GM12878 (cell line): ENCODE data around the gene P3H1. TPM values are rescaled to one million over a fixed set of nuclear protein-coding genes. Genes with fewer than 3 reads are reported as not detected.

Experiments used
- ATAC-seq: fragments of 200-7000 bp; cut with Tn5 transposase; 3 replicates; pipeline ENCODE4 v1.9.1; 2020; ENCODE audit warnings: mild to moderate bottlenecking, moderate library complexity
- BruUV-seq: library from RNA; stranded (reverse); fragments of 400-500 nt; replicated peaks from 2 replicates; lab custom pipeline; 2021; lab: Mats Ljungman, UMichigan
- CTCF ChIA-PET: fragments of 300-600 bp; sonication (Branson Sonifier 250); formaldehyde crosslinking; extraction: SDS; loops from one replicate; lab custom pipeline; 2021; ENCODE audit warnings: inconsistent platforms; lab: Yijun Ruan, JAX
- POLR2A ChIA-PET: fragments of 350-600 bp; formaldehyde crosslinking; extraction: SDS; loops from one replicate; lab custom pipeline; 2021; ENCODE audit warnings: inconsistent platforms; lab: Charles Lee
- RAD21 ChIA-PET: fragments of 300-600 bp; sonication (Branson Sonifier 250); formaldehyde crosslinking; loops from one replicate; lab custom pipeline; 2023; ENCODE audit warnings: antibody characterized with exemption; ENCODE audit not compliant: unreplicated experiment; lab: Charles Lee
- SMC1A ChIA-PET: fragments of 300-600 bp; sonication (Branson Sonifier 250); formaldehyde crosslinking; loops from one replicate; lab custom pipeline; 2023; ENCODE audit not compliant: unreplicated experiment, uncharacterized antibody; lab: Charles Lee
- DNase-seq: peaks from one replicate; pipeline ENCODE4 v3.0.0-alpha.2; 2011; ENCODE audit warnings: low read depth, low spot score
- FAIRE-seq: peaks from 3 replicates; lab custom pipeline; 2011; peaks lifted over from hg19 to GRCh38; lab: Jason Lieb, UNC
- H2AFZ ChIP-seq: 2 replicates; pipeline ENCODE4 v1.6.0; 2011; ENCODE audit warnings: low read depth, low read length, control low read depth; ENCODE audit not compliant: control insufficient read depth
- H3K27ac ChIP-seq: 2 replicates; pipeline ENCODE4 v1.5.1; 2011; ENCODE audit warnings: control low read depth; ENCODE audit not compliant: control insufficient read depth, insufficient read depth
- H3K27me3 ChIP-seq, 2 experiments: replicated peaks in 1 of 2; 2 replicates each; pipeline versions ENCODE4 v1.6.0 to v1.6.1; 2011; ENCODE audit warnings: low read length in 1 of 2; ENCODE audit not compliant: control insufficient read depth in 2 of 2, insufficient read depth in 2 of 2
- H3K36me3 ChIP-seq, 2 experiments: 2 replicates each; pipeline ENCODE4 v1.5.1; 2011; ENCODE audit warnings: low read length in 1 of 2; ENCODE audit not compliant: control insufficient read depth in 2 of 2, insufficient read depth in 2 of 2
- H3K4me1 ChIP-seq: 2 replicates; pipeline ENCODE4 v1.6.1; 2011; ENCODE audit warnings: mild to moderate bottlenecking, low read length, moderate library complexity, mixed read lengths; ENCODE audit not compliant: control insufficient read depth, insufficient read depth
- H3K4me2 ChIP-seq: 2 replicates; pipeline ENCODE4 v1.6.0; 2011; ENCODE audit warnings: control low read depth; ENCODE audit not compliant: control insufficient read depth, insufficient read depth
- H3K4me3 ChIP-seq: fragments of 200-600 bp; sonication (generic); 2 replicates; pipeline ENCODE4 v1.5.1; 2016
- H3K79me2 ChIP-seq: 2 replicates; pipeline ENCODE4 v1.6.0; 2011; ENCODE audit warnings: low read length; ENCODE audit not compliant: control insufficient read depth, insufficient read depth
- H3K9ac ChIP-seq: 2 replicates; pipeline ENCODE4 v1.8.0; 2011; ENCODE audit warnings: low read length, control low read depth, mixed read lengths; ENCODE audit not compliant: control insufficient read depth, insufficient read depth
- H3K9me3 ChIP-seq: replicated peaks from 3 replicates; pipeline ENCODE4 v1.5.1; 2011; ENCODE audit warnings: mild to moderate bottlenecking, low read length; ENCODE audit not compliant: control insufficient read depth, insufficient read depth
- H4K20me1 ChIP-seq: 2 replicates; pipeline ENCODE4 v1.6.0; 2011; ENCODE audit not compliant: control insufficient read depth, insufficient read depth
- CBX5 ChIP-seq: sonication (generic); IDR thresholded peaks from 2 replicates; pipeline ENCODE4 v1.6.1; 2016; ENCODE audit warnings: low read depth, moderate library complexity, mild to moderate bottlenecking, inconsistent platforms
- EGR1 ChIP-seq, 2 experiments: IDR thresholded peaks; 1 replicate in 1 of 2; 2 replicates in 1 of 2; pipeline ENCODE4 v1.6.1; 2011 to 2012; ENCODE audit warnings: low read depth in 2 of 2, low read length in 2 of 2, borderline replicate concordance in 1 of 2, mild to moderate bottlenecking in 1 of 2, moderate library complexity in 1 of 2
- ETV6 ChIP-seq, 2 experiments: fragments of 450-650 bp in 1 of 2; IDR thresholded peaks in 1 of 2; conservative IDR thresholded peaks in 1 of 2; 2 replicates each; pipeline ENCODE4 v1.6.1; 2014; ENCODE audit warnings: antibody characterized with exemption in 1 of 2, borderline replicate concordance in 1 of 2, low read depth in 1 of 2, mild to moderate bottlenecking in 1 of 2, moderate library complexity in 1 of 2
- LARP7 ChIP-seq: fragments of 450-650 bp; IDR thresholded peaks from 2 replicates; pipeline ENCODE4 v1.6.1; 2017; ENCODE audit warnings: mild to moderate bottlenecking
- POLR2AphosphoS5 ChIP-seq: IDR thresholded peaks from 2 replicates; pipeline ENCODE4 v1.6.1; 2011; ENCODE audit warnings: mild to moderate bottlenecking, low read length, inconsistent platforms
- ZNF622 ChIP-seq: fragments of 450-650 bp; IDR thresholded peaks from 2 replicates; pipeline ENCODE4 v1.6.1; 2017; ENCODE audit warnings: mild to moderate bottlenecking, inconsistent platforms
- WGBS: methylation state at CpG from one replicate; pipeline ENCODE4 v1.1.6; 2016; ENCODE audit warnings: low lambda C conversion rate; ENCODE audit not compliant: insufficient replicate concordance, insufficient coverage; ENCODE audit errors: missing lambda C conversion rate; 5-methylcytosine and 5-hydroxymethylcytosine counted together
- in situ Hi-C: fragments of 300-500 bp; cut with MboI; formaldehyde crosslinking; loops from 9 replicates; pipeline ENCODE4 v1.14.3; 2018; ENCODE audit warnings: mixed read lengths
- intact Hi-C: fragments of 100-400 bp; cut with micrococcal nuclease; formaldehyde crosslinking; loops from one replicate; pipeline ENCODE4 v1.14.2; 2022; ENCODE audit not compliant: unreplicated experiment
- polyA plus RNA-seq, 11 experiments: library from polyadenylated mRNA; depleted of rRNA in 4 of 11; unstranded in 6 of 11; stranded (reverse) in 5 of 11; fragments of >200 nt; fragmentation: Nextera tagmentation in 4 of 11; fragmentation: Illumina TruSeq in 1 of 11; extraction: Ambion mirVana in 4 of 11; extraction: Trizol in 1 of 11; gene quantifications; 1 replicate in 1 of 11; 2 replicates in 10 of 11; pipeline versions ENCODE4 v1.2.1 to v1.2.3, GENCODE V29; 2011 to 2016; ENCODE audit warnings: inconsistent platforms in 2 of 11, missing spikeins in 2 of 11, low read depth in 1 of 11
- total RNA-seq, 4 experiments: library from RNA; depleted of rRNA in 3 of 4; stranded (reverse); fragments of >200 nt in 3 of 4; fragmentation: Illumina TruSeq in 1 of 4; extraction: Trizol in 1 of 4; gene quantifications; 2 replicates each; pipeline versions ENCODE4 v1.2.1 to v1.2.3, GENCODE V29; 2013 to 2021
- TF ChIP-seq, protein P1 (sequence below): fragments of 450-650 bp; IDR thresholded peaks from 2 replicates; pipeline ENCODE4 v1.6.1; 2017; ENCODE audit warnings: antibody characterized with exemption, mild to moderate bottlenecking, moderate library complexity
- TF ChIP-seq, protein P2 (sequence below): fragments of 450-650 bp; formaldehyde crosslinking; IDR thresholded peaks from 2 replicates; pipeline ENCODE4 v1.4.0; 2022; ENCODE audit warnings: mild to moderate bottlenecking, moderate library complexity

Gene P3H1
- total and polyA plus RNA-seq, 10 of the 15 experiments (the other 5 are each of a cell fraction or from before 2014, with no cell fraction given) = 0.72 to 42.4 (median 26.0) TPM

DNA sequence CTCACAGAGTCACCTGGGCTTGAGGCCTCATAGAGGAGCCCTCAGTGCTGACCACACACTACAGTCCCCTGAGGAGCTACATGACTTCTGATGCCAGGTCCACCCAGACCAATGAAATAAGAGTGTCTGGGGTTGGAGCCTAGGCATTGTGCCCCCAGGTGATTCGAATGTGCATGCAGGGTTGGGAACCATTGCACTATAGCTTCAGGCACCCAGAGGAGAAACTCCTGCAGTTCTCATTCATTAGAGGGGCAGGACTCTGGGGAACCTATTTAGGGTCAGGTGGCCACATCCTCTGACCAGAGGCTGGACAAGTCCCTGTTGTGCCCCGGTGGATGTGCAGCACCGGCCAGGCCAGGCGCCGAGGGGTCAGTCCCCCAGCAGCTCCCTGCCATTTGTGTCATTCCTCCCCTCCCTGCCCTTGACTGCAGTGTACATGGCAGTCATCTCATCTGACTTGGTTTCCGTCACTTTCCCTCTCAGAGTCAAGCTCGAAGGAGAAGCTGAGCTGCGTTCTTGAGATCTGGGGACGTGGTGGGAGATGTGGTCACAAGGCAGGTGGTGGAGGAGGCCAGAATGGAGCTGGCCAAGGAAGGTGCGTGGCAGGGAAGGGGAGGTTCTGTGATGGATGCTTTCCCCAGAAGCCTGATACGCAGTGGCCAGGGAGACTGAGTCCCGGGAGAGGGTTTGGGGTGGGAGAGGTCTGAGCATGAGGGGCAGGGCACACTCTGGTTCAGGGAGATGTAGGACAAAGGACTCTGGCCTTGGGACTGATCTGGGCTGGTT is 33.2 kb downstream of the P3H1 start:
- Histone ChIP-seq H3K27me3 (no peaks in the 10 kb centered on the region), H3K4me3 (no peak overlapping the region), H3K9me3 (no peaks in the 10 kb centered on the region), H2AFZ (no peak overlapping the region), H3K4me1 (peaks cover 11% of the 10 kb centered on the region), H4K20me1 (no peaks in the 10 kb centered on the region), H3K9ac (no peak overlapping the region), H3K27ac (no peak overlapping the region), H3K79me2 (no peaks in the 10 kb centered on the region), H3K36me3 (no peaks in the 10 kb centered on the region), H3K4me2 (no peak overlapping the region)
- no TSS peak for BruUV-seq
- POLR2A ChIA-PET = no interaction called here
- intact Hi-C loops (no loop called here), in situ Hi-C loops (loop anchor here (10.0 kb wide), 1 partner anchor 139 kb away; no protein-coding TSS in a partner anchor)
- SMC1A ChIA-PET = interaction anchor here (0.6 kb wide), 1 partner anchor 30 kb away, joined by 3 read pairs; no protein-coding TSS in a partner anchor
- ATAC-seq (no peak), DNase-seq (no peak), FAIRE-seq (no peak)
- RAD21 ChIA-PET = no interaction called here
- CTCF ChIA-PET = no interaction called here
- 41% methylated on average over 12 of the region's 12 CpGs for WGBS
- TF ChIP-seq ETV6 (conservative IDR thresholded peaks at IDR 0.05 in 1 of 2, IDR thresholded peaks at IDR 0.05 in 1 of 2; ENCODE audit: borderline replicate concordance in 1 of 2, low read depth in 1 of 2) = no peak

GRCh38 chr1:42732126-42732680 is 34.6 kb downstream of the P3H1 start:
- Histone ChIP-seq H3K9ac (no peak overlapping the region), H4K20me1 (no peaks in the 10 kb centered on the region), H3K9me3 (no peaks in the 10 kb centered on the region), H3K4me2 (no peak overlapping the region), H3K79me2 (no peaks in the 10 kb centered on the region), H2AFZ (no peak overlapping the region), H3K27ac (no peak overlapping the region), H3K36me3 (no peaks in the 10 kb centered on the region), H3K4me3 (no peak overlapping the region), H3K27me3 (no peaks in the 10 kb centered on the region), H3K4me1 (peaks cover 8% of the 10 kb centered on the region)
- ChIA-PET SMC1A (no interaction called here), CTCF (interaction anchor here (1.3 kb wide), 1 partner anchor 154 kb away, joined by 4 read pairs; no protein-coding TSS in a partner anchor), POLR2A (interaction anchor here (0.6 kb wide), 1 partner anchor 153 kb away, joined by 3 read pairs; no protein-coding TSS in a partner anchor), RAD21 (no interaction called here)
- in situ Hi-C loops (loop anchor here (10.0 kb wide), 1 partner anchor 137 kb away; no protein-coding TSS in a partner anchor), intact Hi-C loops (no loop called here)
- ATAC-seq (no peak), DNase-seq (no peak), FAIRE-seq (no peak)
- WGBS = 66% methylated on average over 10 of the region's 10 CpGs
- BruUV-seq = no TSS peak
- TF ChIP-seq LARP7 (no peak), POLR2AphosphoS5 (no peak), EGR1 (IDR thresholded peaks at IDR 0.05; ENCODE audit: borderline replicate concordance in 1 of 2, low read depth in 2 of 2, low read length in 2 of 2) (no peak), CBX5 (no peak), ZNF622 (no peak)
- TF ChIP-seq, protein P1, sequence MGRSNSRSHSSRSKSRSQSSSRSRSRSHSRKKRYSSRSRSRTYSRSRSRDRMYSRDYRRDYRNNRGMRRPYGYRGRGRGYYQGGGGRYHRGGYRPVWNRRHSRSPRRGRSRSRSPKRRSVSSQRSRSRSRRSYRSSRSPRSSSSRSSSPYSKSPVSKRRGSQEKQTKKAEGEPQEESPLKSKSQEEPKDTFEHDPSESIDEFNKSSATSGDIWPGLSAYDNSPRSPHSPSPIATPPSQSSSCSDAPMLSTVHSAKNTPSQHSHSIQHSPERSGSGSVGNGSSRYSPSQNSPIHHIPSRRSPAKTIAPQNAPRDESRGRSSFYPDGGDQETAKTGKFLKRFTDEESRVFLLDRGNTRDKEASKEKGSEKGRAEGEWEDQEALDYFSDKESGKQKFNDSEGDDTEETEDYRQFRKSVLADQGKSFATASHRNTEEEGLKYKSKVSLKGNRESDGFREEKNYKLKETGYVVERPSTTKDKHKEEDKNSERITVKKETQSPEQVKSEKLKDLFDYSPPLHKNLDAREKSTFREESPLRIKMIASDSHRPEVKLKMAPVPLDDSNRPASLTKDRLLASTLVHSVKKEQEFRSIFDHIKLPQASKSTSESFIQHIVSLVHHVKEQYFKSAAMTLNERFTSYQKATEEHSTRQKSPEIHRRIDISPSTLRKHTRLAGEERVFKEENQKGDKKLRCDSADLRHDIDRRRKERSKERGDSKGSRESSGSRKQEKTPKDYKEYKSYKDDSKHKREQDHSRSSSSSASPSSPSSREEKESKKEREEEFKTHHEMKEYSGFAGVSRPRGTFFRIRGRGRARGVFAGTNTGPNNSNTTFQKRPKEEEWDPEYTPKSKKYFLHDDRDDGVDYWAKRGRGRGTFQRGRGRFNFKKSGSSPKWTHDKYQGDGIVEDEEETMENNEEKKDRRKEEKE = no peak
- TF ChIP-seq, protein P2, sequence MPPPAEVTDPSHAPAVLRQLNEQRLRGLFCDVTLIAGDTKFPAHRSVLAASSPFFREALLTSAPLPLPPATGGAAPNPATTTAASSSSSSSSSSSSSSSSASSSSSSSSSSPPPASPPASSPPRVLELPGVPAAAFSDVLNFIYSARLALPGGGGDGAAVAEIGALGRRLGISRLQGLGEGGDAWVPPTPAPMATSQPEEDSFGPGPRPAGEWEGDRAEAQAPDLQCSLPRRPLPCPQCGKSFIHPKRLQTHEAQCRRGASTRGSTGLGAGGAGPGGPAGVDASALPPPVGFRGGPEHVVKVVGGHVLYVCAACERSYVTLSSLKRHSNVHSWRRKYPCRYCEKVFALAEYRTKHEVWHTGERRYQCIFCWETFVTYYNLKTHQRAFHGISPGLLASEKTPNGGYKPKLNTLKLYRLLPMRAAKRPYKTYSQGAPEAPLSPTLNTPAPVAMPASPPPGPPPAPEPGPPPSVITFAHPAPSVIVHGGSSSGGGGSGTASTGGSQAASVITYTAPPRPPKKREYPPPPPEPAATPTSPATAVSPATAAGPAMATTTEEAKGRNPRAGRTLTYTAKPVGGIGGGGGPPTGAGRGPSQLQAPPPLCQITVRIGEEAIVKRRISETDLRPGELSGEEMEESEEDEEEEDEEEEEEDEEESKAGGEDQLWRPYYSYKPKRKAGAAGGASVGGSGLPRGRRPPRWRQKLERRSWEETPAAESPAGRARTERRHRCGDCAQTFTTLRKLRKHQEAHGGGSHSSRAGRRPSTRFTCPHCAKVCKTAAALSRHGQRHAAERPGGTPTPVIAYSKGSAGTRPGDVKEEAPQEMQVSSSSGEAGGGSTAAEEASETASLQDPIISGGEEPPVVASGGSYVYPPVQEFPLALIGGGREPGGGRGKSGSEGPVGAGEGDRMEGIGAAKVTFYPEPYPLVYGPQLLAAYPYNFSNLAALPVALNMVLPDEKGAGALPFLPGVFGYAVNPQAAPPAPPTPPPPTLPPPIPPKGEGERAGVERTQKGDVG (CRISPR knock-in tag) = no peak
